ENCODE data around the gene TRAPPC4.

DNA sequence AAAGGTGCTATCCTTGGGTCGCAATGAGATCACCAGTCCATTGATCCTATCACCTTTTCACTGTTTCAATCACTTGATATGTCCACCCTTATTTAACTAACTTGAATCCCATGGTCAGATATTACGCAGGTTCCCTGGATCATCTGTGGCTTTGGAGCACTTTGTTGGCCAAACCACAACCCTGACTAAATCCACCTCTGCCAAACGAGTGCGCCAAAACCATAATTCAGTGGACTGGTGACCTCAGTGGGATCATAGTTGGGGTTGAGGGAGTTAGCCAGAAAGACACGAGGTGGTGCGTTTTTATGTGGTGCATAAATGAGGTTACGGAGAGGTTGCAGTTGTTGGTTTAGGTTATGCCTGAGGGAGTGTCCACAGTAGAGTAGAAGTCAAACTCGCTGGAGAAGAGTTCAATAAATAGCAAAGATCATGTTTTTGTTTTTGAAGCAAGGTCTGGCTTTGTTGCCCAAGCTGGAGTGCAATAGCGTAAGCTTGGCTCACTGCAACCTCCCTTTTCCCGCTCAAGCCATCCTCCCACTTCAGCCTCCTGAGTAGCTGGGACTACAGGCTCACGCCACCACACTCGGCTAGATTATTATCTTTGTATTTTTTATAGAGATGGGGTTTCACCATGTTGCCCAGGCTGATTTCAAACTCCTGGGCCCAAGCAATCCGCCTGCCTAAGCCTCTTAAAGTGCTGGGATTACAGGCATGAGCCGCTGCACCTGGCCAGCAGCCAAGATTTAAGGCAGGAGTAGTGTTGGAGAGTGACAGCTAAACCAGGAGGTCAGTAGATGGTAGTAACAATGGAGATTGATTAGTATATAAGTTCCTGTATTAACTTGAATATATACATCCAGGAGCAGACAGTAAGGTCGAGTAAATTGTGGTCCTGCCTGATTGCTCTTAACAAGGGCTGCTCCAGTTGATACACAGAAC is 42.5 kb upstream of the TRAPPC4 start:
- TF ChIP-seq, protein P1, sequence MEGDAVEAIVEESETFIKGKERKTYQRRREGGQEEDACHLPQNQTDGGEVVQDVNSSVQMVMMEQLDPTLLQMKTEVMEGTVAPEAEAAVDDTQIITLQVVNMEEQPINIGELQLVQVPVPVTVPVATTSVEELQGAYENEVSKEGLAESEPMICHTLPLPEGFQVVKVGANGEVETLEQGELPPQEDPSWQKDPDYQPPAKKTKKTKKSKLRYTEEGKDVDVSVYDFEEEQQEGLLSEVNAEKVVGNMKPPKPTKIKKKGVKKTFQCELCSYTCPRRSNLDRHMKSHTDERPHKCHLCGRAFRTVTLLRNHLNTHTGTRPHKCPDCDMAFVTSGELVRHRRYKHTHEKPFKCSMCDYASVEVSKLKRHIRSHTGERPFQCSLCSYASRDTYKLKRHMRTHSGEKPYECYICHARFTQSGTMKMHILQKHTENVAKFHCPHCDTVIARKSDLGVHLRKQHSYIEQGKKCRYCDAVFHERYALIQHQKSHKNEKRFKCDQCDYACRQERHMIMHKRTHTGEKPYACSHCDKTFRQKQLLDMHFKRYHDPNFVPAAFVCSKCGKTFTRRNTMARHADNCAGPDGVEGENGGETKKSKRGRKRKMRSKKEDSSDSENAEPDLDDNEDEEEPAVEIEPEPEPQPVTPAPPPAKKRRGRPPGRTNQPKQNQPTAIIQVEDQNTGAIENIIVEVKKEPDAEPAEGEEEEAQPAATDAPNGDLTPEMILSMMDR (IDR thresholded peaks at IDR 0.05) = no peak
- no peak for TF ChIP-seq POLR2A (IDR thresholded peaks at IDR 0.05)
